NB4 (cell line): ENCODE measurements around the gene PSMD13.

ENCODE experiments used
- DNase-seq: peaks from one replicate; pipeline ENCODE4 v3.0.0; 2010; ENCODE audit warnings: low read depth
- H3K4me3 ChIP-seq: one replicate; pipeline ENCODE4 v1.5.1; 2011; ENCODE audit warnings: mild to moderate bottlenecking, low read depth, low read length, moderate library complexity
- MYC ChIP-seq: IDR thresholded peaks from 2 replicates; pipeline ENCODE4 v1.6.1; 2011; ENCODE audit warnings: low read depth, low read length
- POLR2A ChIP-seq: IDR thresholded peaks from 2 replicates; pipeline ENCODE4 v1.6.1; 2011; ENCODE audit warnings: mild to moderate bottlenecking; ENCODE audit not compliant: insufficient read length; ENCODE audit errors: extremely low read depth
- TF ChIP-seq, protein P1 (sequence below): IDR thresholded peaks from one replicate; pipeline ENCODE4 v1.5.1; 2012; ENCODE audit warnings: low read depth, low read length
- TF ChIP-seq, protein P2 (sequence below): IDR thresholded peaks from 2 replicates; pipeline ENCODE4 v1.6.1; 2011; ENCODE audit warnings: low read depth, low read length

PSMD13 gene

GRCh38 chr11:221998-222789 is 14.6 kb upstream of the PSMD13 start:
- TF ChIP-seq POLR2A (no peak), MYC (no peak)
- TF ChIP-seq, protein P1, sequence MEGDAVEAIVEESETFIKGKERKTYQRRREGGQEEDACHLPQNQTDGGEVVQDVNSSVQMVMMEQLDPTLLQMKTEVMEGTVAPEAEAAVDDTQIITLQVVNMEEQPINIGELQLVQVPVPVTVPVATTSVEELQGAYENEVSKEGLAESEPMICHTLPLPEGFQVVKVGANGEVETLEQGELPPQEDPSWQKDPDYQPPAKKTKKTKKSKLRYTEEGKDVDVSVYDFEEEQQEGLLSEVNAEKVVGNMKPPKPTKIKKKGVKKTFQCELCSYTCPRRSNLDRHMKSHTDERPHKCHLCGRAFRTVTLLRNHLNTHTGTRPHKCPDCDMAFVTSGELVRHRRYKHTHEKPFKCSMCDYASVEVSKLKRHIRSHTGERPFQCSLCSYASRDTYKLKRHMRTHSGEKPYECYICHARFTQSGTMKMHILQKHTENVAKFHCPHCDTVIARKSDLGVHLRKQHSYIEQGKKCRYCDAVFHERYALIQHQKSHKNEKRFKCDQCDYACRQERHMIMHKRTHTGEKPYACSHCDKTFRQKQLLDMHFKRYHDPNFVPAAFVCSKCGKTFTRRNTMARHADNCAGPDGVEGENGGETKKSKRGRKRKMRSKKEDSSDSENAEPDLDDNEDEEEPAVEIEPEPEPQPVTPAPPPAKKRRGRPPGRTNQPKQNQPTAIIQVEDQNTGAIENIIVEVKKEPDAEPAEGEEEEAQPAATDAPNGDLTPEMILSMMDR, result no peak
- TF ChIP-seq, protein P2, sequence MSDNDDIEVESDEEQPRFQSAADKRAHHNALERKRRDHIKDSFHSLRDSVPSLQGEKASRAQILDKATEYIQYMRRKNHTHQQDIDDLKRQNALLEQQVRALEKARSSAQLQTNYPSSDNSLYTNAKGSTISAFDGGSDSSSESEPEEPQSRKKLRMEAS, result no peak
- no peak overlapping the region for H3K4me3 ChIP-seq
- DNase-seq, result no peak

- no peak overlapping the region for H3K4me3 ChIP-seq
- no peak for DNase-seq
- TF ChIP-seq, protein P2, result no peak
- TF ChIP-seq, protein P1, result no peak
- TF ChIP-seq POLR2A, result no peak
- TF ChIP-seq MYC, result no peak
Observed at GRCh38 chr11:223026-223789, 13.6 kb upstream of the PSMD13 start.

DNA sequence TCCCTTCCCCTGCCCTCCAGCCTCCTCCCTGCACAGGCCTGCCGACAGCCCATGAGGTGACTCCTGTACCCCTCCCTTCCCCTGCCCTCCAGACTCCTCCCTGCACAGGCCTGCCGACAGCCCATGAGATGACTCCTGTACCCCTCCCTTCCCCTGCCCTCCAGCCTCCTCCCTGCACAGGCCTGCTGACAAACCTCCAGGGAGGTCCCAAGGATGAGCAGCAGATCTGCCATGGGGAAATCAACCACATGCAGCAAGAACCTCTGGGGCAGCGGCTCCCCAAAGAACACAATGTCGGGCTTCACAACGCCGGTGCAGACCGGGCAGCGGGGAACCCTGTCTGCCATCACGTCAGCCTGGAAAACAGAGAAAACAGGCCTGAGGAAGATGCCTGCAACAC is 12.9 kb upstream of the PSMD13 start:
- H3K4me3 ChIP-seq, result no peak overlapping the region
- TF ChIP-seq MYC (no peak), POLR2A (no peak)
- TF ChIP-seq, protein P2, result no peak
- TF ChIP-seq, protein P1, result no peak
- peak; percentile 30 for DNase-seq

- TF ChIP-seq, protein P2, result no peak
- TF ChIP-seq MYC, result no peak
- TF ChIP-seq, protein P1, result no peak
- no peak for TF ChIP-seq POLR2A
- DNase-seq, result no peak
- no peak overlapping the region for H3K4me3 ChIP-seq
Observed at GRCh38 chr11:224424-224823, 12.4 kb upstream of the PSMD13 start.

DNA sequence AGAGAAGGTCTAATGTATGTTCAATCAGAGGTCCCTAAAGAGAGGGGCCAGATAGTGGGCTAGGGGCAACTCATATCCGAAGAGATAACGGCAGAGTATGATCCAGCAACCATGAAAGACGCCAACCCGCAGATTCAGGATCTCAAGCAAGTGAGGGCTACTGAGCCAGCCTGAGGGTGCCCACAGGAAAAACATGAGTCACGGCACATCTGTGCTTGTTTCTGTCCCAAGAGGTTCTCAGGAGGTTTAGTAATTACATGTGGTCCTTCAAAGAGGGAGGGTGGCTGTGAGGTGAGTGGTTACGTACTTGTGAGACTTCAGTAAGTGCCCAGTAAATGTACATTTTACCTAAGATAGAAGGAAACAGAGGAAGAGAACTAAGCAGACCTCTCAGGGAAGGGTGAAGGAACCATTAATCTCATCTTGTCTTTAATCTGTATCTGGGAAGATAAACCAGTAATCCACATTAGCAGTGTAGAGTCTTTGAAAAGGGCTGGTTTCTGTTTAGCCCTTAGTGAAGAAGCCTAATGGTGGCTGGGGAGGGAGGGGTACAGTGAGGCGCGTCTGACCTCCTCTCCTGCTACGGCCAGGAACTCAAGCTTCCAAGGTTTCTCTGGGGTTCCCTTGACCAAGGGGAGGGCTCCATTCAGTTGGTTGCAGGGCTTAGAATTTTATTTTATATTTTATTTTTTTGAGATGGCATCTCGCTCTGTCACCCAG is 10.9 kb upstream of the PSMD13 start:
- peak; percentile 93 for DNase-seq
- TF ChIP-seq, protein P2, result peak; percentile 73; the same call in 1 of the 2 replicates
- peak; percentile 55 for TF ChIP-seq MYC
- TF ChIP-seq, protein P1, result no peak
- H3K4me3 ChIP-seq, result peak overlapping the region; percentile 55
